ENCODE data around the gene CDK19. TPM values are rescaled to one million over a fixed set of nuclear protein-coding genes. Genes with fewer than 3 reads are reported as not detected.

The CDK19 gene
- total and polyA plus RNA-seq, 12 donors = 3.5 to 59.1 (median 7.9) TPM

GRCh38 chr6:110690106-110690654 lies 125.1 kb downstream of the CDK19 start:
- intact Hi-C loops (cut with DNase I) = loop anchor here in 1 of 2 donors (10.0 kb wide), 1 partner anchor 115 kb away; no protein-coding TSS in a partner anchor
- DNase-seq = no peak
- Histone ChIP-seq H3K27me3 (no peaks in the 10 kb centered on the region), H3K36me3 (replicated peaks in 1 of 2) (no peaks in the 10 kb centered on the region), H3K9me3 (replicated peaks in 1 of 3) (no peaks in the 10 kb centered on the region), H3K4me3 (no peak overlapping the region), H3K4me1 (replicated peaks in 1 of 2) (no peaks in the 10 kb centered on the region), H3K27ac (no peak overlapping the region)
- TF ChIP-seq POLR2A (IDR thresholded peaks at IDR 0.05) (no peak), CTCF (IDR thresholded peaks at IDR 0.05) (no peak)
- 93 to 100% (median 97%) methylated on average over 3 of the region's 3 CpGs for WGBS, 4 donors

GRCh38 chr6:110689275-110689935 lies 125.9 kb downstream of the CDK19 start:
- Histone ChIP-seq H3K36me3 (replicated peaks in 1 of 2) (no peaks in the 10 kb centered on the region), H3K4me3 (no peak overlapping the region), H3K9me3 (replicated peaks in 1 of 3) (no peaks in the 10 kb centered on the region), H3K27ac (no peak overlapping the region), H3K27me3 (no peaks in the 10 kb centered on the region), H3K4me1 (replicated peaks in 1 of 2) (no peaks in the 10 kb centered on the region)
- TF ChIP-seq CTCF (IDR thresholded peaks at IDR 0.05) (no peak), POLR2A (IDR thresholded peaks at IDR 0.05) (no peak)
- WGBS, 4 donors = 87 to 97% (median 92%) methylated on average over 6 of the region's 6 CpGs
- intact Hi-C loops (cut with DNase I) = loop anchor here (5.0 to 10.0 kb wide), 2 partner anchors 165 to 258 kb away; no protein-coding TSS in a partner anchor
- no peak for DNase-seq

GRCh38 chr6:110688661-110689268 lies 126.5 kb downstream of the CDK19 start:
- Histone ChIP-seq H3K27ac (no peak overlapping the region), H3K4me1 (replicated peaks in 1 of 2) (no peaks in the 10 kb centered on the region), H3K9me3 (replicated peaks in 1 of 3) (no peaks in the 10 kb centered on the region), H3K36me3 (replicated peaks in 1 of 2) (no peaks in the 10 kb centered on the region), H3K27me3 (no peaks in the 10 kb centered on the region), H3K4me3 (no peak overlapping the region)
- no peak for TF ChIP-seq POLR2A (IDR thresholded peaks at IDR 0.05)
- TF ChIP-seq CTCF (IDR thresholded peaks at IDR 0.05) = no peak
- 69 to 82% (median 78%) methylated on average over 3 to 6 of the region's 6 CpGs for WGBS, 4 donors
- intact Hi-C loops (cut with DNase I) = loop anchor here (5.0 to 10.0 kb wide), 2 partner anchors 164 to 259 kb away; no protein-coding TSS in a partner anchor
- no peak for DNase-seq

GRCh38 chr6:110687326-110687725 lies 127.9 kb downstream of the CDK19 start:
- TF ChIP-seq POLR2A (IDR thresholded peaks at IDR 0.05) (no peak), CTCF (IDR thresholded peaks at IDR 0.05) (no peak)
- WGBS, 4 donors = 50 to 68% (median 59%) methylated on average over 1 of the region's 1 CpG

More at GRCh38 chr6:110687326-110687725, 127.9 kb downstream of the CDK19 start:
- DNase-seq = no peak
- no peaks in the 10 kb centered on the region for H3K9me3 ChIP-seq (replicated peaks in 1 of 3)
- no peaks in the 10 kb centered on the region for H3K27me3 ChIP-seq
- no peaks in the 10 kb centered on the region for H3K36me3 ChIP-seq (replicated peaks in 1 of 2)
- peaks cover 0 to 5% of the 10 kb centered on the region in 2 donors for H3K4me1 ChIP-seq (replicated peaks in 1 of 2)
- H3K27ac ChIP-seq = no peak overlapping the region
- intact Hi-C loops (cut with DNase I) = loop anchor here (5.0 to 10.0 kb wide), 2 partner anchors 163 to 260 kb away; no protein-coding TSS in a partner anchor
- H3K4me3 ChIP-seq = no peak overlapping the region

Data from adrenal gland (tissue), 12 donors.